ENCODE data around the gene KLHL29. TPM values are rescaled to one million over a fixed set of nuclear protein-coding genes. Genes with fewer than 3 reads are reported as not detected.

Gene KLHL29
- total and polyA plus RNA-seq, 10 of the 15 experiments (the other 5 are each of a cell fraction or from before 2014, with no cell fraction given) = 1.4 to 19.5 (median 6.1) TPM

DNA sequence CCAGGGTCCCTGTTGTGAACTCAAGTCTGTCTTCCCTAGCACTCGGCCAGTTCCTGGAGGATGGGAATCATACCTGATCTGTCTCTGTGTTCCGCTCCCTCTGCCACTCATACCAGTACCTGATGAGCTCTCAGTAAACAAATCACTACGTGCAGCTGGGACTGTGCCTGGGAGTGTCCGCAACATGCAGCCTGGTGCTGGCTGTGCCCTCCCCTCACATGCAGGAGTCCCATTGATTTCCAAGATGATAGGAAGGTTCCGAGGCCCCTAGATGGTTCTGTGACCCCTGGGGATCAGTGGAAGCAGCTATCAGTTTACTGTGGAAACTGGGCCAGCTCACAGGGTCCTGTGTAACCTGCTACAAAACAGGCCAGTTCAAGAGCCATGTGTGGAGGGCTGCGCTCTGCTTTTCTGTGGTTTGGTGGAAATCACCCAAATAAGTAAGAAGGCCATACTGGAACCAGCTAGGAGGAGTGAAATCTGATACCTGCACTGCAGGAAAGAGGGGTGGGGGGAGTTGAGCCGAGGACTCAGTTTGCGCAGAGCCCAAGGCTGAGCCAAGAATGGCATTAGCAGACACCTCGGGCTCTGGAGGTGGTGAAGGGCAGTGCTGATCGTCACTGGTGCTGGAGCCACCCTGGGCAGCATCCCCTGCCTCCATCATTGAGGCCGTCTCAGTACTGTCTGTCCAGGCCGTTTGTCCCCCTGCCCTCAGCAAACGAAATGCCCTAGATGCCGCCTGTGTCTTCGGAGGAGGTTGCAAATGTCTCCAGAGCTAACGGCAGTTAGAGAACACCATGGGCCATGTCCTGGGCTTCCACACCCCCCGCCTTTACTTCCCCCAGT is 93.3 kb downstream of the KLHL29 start:
- peaks cover 0 to 3% of the 10 kb centered on the region in 2 experiments; a peak in 2 of 4 replicates for H3K36me3 ChIP-seq (ENCODE audit: control insufficient read depth in 2 of 2, insufficient read depth in 2 of 2, low read length in 1 of 2)
- no peak overlapping the region for H3K4me3 ChIP-seq
- H3K4me2 ChIP-seq (ENCODE audit: control insufficient read depth, insufficient read depth) = no peak overlapping the region
- H2AFZ ChIP-seq (ENCODE audit: control insufficient read depth, low read depth, low read length) = no peak overlapping the region
- SMC1A ChIA-PET (ENCODE audit: uncharacterized antibody, unreplicated experiment) = interaction anchor here (1.0 kb wide), 1 partner anchor 88 kb away, joined by 3 read pairs; no protein-coding TSS in a partner anchor
- ATAC-seq = no peak
- H3K9me3 ChIP-seq (replicated peaks; ENCODE audit: control insufficient read depth, insufficient read depth, low read length) = no peaks in the 10 kb centered on the region
- no TSS peak for BruUV-seq (replicated peaks)
- CTCF ChIA-PET = no interaction called here
- H3K9ac ChIP-seq (ENCODE audit: control insufficient read depth, insufficient read depth, low read length) = no peak overlapping the region
- H4K20me1 ChIP-seq (ENCODE audit: control insufficient read depth, insufficient read depth) = no peaks in the 10 kb centered on the region
- POLR2A ChIA-PET = no interaction called here
- 60% methylated on average over 17 of the region's 17 CpGs for WGBS (ENCODE audit: insufficient coverage, insufficient replicate concordance, low lambda C conversion rate, missing lambda C conversion rate)
- no peaks in the 10 kb centered on the region for H3K79me2 ChIP-seq (ENCODE audit: control insufficient read depth, insufficient read depth, low read length)
- no peak for TF ChIP-seq CREM (IDR thresholded peaks at IDR 0.05; ENCODE audit: low read depth)
- no peak for TF ChIP-seq ZNF217 (IDR thresholded peaks at IDR 0.05)
- no peak for TF ChIP-seq RB1 (IDR thresholded peaks at IDR 0.05; ENCODE audit: borderline replicate concordance)
- TF ChIP-seq FOXM1 (IDR thresholded peaks at IDR 0.05; ENCODE audit: low read depth, low read length) = no peak
- TF ChIP-seq STAT3 (IDR thresholded peaks at IDR 0.05; ENCODE audit: low read depth, low read length) = no peak
- TF ChIP-seq POLR2AphosphoS5 (IDR thresholded peaks at IDR 0.05; ENCODE audit: low read length) = no peak
- TF ChIP-seq TBL1XR1 (IDR thresholded peaks at IDR 0.05; ENCODE audit: low read depth, low read length) = no peak
- no peak for TF ChIP-seq KAT2A (conservative IDR thresholded peaks at IDR 0.05; ENCODE audit: control insufficient read depth, low read depth, low read length)
- no peak for TF ChIP-seq BMI1 (IDR thresholded peaks at IDR 0.05; ENCODE audit: borderline replicate concordance)
- no peak for TF ChIP-seq CBX5 (IDR thresholded peaks at IDR 0.05; ENCODE audit: low read depth)
- TF ChIP-seq, protein P1, sequence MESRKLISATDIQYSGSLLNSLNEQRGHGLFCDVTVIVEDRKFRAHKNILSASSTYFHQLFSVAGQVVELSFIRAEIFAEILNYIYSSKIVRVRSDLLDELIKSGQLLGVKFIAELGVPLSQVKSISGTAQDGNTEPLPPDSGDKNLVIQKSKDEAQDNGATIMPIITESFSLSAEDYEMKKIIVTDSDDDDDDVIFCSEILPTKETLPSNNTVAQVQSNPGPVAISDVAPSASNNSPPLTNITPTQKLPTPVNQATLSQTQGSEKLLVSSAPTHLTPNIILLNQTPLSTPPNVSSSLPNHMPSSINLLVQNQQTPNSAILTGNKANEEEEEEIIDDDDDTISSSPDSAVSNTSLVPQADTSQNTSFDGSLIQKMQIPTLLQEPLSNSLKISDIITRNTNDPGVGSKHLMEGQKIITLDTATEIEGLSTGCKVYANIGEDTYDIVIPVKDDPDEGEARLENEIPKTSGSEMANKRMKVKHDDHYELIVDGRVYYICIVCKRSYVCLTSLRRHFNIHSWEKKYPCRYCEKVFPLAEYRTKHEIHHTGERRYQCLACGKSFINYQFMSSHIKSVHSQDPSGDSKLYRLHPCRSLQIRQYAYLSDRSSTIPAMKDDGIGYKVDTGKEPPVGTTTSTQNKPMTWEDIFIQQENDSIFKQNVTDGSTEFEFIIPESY (IDR thresholded peaks at IDR 0.05) = no peak
- TF ChIP-seq EZH2 (IDR thresholded peaks at IDR 0.05; ENCODE audit: borderline replicate concordance, control insufficient read depth, low read depth, low read length) = no peak
- TF ChIP-seq CBX3 (IDR thresholded peaks at IDR 0.05; ENCODE audit: borderline replicate concordance, low read depth) = no peak
- no peak for TF ChIP-seq BCL11A (IDR thresholded peaks at IDR 0.05; ENCODE audit: low read depth, low read length)
- no peak for TF ChIP-seq ATF7 (IDR thresholded peaks at IDR 0.05; ENCODE audit: low read depth)
- TF ChIP-seq TCF7 (IDR thresholded peaks at IDR 0.05; ENCODE audit: borderline replicate concordance) = no peak
- no peak for TF ChIP-seq BHLHE40 (IDR thresholded peaks at IDR 0.05; ENCODE audit: borderline replicate concordance in 1 of 2, low read depth in 2 of 2, low read length in 1 of 2)
- no peak for TF ChIP-seq ZZZ3 (IDR thresholded peaks at IDR 0.05; ENCODE audit: control insufficient read depth, insufficient read length, low read depth)
- no peak for TF ChIP-seq ASH2L (IDR thresholded peaks at IDR 0.05; ENCODE audit: borderline replicate concordance, low read depth)
- no peak for TF ChIP-seq NBN (IDR thresholded peaks at IDR 0.05)
- no peaks in the 10 kb centered on the region for H3K27me3 ChIP-seq (replicated peaks in 1 of 2; ENCODE audit: control insufficient read depth in 2 of 2, insufficient read depth in 2 of 2, low read length in 1 of 2)
- intact Hi-C loops (cut with micrococcal nuclease; ENCODE audit: unreplicated experiment) (no loop called here), in situ Hi-C loops (cut with MboI) (no loop called here)
- RAD21 ChIA-PET (ENCODE audit: unreplicated experiment) = no interaction called here
- H3K27ac ChIP-seq (ENCODE audit: control insufficient read depth, insufficient read depth) = no peak overlapping the region
- no peak for FAIRE-seq
- no peaks in the 10 kb centered on the region for H3K4me1 ChIP-seq (ENCODE audit: control insufficient read depth, insufficient read depth, low read length)
- DNase-seq (ENCODE audit: low read depth, low spot score) = no peak
